Inflammatory macrophage (primary cell): ENCODE data around the gene TUBG1.

ENCODE experiments used
- DNase-seq, 2 donors: peaks; one replicate each; pipeline ENCODE4 v3.0.0-alpha.2; 2020 to 2022
- total RNA-seq, 18 experiments: gene quantifications; one replicate each; lab custom pipeline; 2026; ENCODE audit warnings: mixed read lengths in 6 of 18, inconsistent platforms in 2 of 18; lab: John Stamatoyannopoulos, UW

TUBG1 gene
- total RNA-seq = 13.0 to 42.2 (median 26.7) reads per million in 18 experiments

DNA sequence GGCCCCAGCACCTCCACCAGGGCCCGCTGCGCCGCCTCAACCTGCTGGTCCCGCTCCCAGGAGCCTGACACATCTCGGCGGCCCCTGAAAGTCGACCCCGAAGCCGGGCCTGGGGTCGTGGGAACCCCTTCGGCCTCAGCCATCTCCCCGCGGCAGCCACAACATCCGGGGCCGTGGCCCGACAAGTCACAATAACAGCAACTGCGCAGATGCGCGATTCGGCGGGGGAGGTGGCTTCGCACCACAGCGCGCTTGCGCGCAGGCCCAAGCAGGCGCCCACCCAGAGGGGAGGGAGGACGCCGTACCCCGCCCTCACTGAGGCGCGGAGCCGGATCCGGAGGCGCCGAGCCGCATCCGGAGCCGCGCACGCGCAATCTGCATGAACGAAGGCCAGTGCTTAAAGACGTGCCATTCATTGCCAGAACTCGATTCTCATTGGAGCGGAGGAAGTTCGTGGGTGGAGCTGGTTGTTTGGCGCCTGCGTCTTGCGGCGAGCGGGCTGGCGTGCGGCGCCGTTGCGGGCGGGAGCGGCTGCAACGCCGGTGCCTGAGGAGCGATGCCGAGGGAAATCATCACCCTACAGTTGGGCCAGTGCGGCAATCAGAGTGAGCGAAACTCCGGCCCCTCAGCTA is at the start of gene TUBG1, which contains the start of gene RETREG3:
Gene TUBG1 (plus strand): TSS at position 502 of the 632 bp plus-strand sequence. CDS start 55 bp downstream, at position 557.
Gene RETREG3 (minus strand): TSS at position 193 of the 632 bp plus-strand sequence. CDS start 50 bp downstream, at position 143.
- peak; percentile 100 for DNase-seq

DNA sequence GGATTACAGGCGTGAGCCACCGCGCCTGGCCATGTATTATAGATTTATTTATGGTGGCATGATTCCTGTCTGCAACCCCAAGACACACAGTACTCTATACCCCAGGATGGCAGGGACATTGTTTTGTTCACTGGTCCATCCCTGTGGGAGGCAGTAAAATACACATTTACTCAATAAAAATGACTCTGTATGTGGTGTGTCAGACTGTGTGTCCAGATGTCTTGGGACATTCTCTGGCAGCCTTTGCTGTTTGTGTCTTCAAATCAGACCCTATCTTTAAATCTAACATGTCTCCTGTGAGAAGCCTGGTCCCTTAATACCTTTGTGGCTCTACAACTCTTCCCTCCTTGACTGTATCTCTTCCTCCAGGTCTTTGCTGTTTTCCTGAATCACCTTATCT is 49.2 kb upstream of the TUBG1 start:
- DNase-seq = no peak

DNA sequence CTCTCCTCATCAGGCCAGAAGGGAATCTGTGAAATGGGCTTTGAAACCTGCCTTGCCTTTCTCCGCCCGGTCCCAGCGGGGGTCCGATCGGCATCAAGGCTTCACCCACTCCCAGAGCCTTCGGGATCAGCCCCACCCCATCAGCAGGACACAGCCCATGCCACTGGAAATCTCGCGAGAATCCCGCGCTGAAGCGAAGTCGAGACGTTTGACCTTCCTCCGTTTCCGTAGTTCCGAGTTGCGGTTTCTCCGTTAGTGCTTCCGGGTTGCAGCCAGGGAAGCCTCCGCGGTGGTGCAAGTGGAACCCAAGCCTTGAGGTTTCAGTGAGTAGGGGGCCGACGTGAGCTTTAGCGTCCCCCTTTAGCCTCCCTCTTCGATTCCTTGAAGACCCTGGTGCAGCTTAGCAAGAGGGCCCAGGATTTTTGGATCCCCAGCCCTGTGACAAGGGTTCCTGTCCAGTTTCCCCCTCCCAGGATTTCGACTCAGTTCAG is 47.5 kb upstream of the TUBG1 start, which contains the start of gene COASY:
Gene COASY (plus strand): TSS at position 252 of the 491 bp plus-strand sequence. CDS start 475 bp downstream, outside the sequence.
- DNase-seq = peak; percentile 98

DNA sequence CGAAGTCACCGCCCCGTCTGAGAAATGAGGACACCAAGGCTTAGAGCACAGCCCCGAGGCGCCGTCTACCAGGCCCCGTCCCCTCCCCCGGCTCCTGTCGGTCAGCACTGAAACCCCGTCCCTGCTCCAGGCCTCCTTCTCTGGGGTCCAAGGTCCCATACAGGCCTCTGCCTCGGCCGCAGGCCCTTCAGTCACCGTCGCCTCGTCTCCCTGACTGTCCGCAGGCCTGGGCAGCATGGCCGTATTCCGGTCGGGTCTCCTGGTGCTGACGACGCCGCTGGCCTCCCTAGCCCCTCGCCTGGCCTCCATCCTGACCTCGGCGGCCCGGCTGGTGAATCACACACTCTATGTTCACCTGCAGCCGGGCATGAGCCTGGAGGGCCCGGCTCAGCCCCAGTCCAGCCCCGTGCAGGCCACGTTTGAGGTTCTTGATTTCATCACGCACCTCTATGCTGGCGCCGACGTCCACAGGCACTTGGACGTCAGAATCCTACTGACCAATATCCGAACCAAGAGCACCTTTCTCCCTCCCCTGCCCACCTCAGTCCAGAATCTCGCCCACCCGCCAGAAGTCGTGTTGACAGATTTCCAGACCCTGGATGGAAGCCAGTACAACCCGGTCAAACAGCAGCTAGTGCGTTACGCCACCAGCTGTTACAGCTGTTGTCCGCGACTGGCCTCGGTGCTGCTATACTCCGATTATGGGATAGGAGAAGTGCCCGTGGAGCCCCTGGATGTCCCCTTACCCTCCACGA is 46.9 kb upstream of the TUBG1 start:
- DNase-seq = peak in 1 of 2 donors; percentile 20

DNA sequence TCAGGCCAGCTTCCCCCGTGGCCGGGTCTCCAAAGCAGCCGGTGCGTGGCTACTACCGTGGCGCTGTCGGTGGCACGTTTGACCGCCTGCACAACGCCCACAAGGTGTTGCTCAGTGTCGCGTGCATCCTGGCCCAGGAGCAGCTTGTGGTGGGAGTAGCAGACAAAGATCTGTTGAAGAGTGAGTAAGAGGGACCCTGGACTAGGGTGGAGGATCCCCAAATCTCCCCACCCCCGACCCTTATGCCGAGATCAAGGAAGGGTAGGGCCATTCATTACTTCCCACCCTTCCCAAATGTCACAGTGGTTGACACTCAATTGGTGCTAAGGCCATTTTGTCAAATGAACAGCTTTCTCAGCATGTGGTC is 46.4 kb upstream of the TUBG1 start:
- peak in 1 of 2 donors; percentile 19 for DNase-seq

DNA sequence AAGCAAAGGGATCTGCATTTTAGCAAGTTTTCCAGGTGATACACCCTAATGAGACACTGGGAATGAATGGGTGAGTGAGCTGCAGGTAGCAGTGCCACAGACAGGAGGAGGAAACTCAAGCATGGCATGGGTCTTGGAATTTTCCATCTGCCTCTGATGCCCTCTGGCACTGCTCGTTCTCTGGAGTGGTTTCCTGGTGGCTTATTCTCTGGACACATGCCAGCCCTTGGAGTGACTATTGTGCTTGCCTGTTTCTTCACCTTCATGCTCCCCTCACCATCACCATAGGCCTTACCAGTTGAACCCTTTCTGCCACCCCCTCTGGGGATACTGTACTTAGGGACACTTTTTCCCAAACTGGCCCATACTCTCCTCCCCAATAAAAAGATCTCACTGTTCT is 45.9 kb upstream of the TUBG1 start:
- DNase-seq = no peak

DNA sequence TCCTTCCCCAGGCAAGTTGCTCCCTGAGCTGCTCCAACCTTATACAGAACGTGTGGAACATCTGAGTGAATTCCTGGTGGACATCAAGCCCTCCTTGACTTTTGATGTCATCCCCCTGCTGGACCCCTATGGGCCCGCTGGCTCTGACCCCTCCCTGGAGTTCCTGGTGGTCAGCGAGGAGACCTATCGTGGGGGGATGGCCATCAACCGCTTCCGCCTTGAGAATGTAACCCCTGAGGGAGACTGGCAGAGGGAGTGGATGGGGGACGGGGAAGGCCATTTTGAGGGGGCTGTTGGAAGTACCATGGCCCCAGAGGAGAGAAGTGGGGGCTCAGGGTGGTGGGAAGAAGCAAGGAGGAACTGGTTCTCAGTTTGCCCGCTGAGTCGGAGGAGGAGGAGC is 45.5 kb upstream of the TUBG1 start:
- no peak for DNase-seq

DNA sequence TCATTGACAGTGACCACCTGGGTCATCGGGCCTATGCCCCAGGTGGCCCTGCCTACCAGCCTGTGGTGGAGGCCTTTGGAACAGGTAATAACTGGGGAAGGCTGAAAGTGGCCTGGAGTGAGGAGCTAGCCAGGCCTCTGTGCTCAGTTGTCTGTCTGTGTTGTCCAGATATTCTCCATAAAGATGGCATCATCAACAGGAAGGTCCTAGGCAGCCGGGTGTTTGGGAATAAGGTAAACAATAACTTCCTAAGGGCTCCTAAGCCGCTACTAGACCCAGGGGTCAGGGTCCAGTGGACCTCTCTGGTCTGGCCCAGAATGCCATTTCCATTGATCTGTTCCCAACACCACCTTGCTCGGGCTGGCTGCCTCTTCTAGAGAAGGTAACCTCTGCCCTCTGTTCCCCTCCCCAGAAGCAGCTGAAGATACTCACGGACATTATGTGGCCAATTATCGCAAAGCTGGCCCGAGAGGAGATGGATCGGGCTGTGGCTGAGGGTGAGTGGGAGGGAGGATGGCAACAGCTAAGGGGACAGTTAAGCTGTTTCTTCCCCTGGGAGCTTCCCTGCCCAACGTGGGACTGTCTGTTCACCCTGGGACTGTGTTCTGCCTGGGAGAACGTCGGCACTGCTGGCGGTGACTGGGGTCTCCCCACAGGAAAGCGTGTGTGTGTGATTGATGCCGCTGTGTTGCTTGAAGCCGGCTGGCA is 44.5 kb upstream of the TUBG1 start:
- DNase-seq = no peak

DNA sequence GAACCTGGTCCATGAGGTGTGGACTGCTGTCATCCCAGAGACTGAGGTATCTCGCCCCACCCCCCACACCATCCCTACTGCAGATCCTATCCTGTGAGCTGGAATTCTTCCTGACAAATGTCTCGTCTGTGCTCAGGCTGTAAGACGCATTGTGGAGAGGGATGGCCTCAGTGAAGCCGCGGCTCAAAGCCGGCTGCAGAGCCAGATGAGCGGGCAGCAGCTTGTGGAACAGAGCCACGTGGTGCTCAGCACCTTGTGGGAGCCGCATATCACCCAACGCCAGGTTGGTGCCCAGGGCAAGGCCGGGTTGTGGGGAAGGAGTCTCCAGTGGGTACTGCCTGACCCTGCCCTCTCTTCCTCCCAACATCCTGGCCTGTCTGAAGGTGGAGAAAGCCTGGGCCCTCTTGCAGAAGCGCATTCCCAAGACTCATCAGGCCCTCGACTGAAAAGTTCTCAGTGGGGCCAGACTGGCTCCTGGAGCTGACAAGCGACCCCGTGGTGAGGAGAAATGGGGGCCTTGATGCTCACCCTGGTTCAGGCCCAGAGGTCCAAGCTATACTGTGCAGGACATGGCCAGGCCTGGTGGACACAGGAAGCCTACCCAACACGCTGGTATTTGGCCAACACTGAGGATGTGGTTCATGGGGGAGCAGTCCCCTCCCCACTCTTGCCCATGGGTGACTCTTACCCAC is 43.8 kb upstream of the TUBG1 start:
- DNase-seq = no peak

DNA sequence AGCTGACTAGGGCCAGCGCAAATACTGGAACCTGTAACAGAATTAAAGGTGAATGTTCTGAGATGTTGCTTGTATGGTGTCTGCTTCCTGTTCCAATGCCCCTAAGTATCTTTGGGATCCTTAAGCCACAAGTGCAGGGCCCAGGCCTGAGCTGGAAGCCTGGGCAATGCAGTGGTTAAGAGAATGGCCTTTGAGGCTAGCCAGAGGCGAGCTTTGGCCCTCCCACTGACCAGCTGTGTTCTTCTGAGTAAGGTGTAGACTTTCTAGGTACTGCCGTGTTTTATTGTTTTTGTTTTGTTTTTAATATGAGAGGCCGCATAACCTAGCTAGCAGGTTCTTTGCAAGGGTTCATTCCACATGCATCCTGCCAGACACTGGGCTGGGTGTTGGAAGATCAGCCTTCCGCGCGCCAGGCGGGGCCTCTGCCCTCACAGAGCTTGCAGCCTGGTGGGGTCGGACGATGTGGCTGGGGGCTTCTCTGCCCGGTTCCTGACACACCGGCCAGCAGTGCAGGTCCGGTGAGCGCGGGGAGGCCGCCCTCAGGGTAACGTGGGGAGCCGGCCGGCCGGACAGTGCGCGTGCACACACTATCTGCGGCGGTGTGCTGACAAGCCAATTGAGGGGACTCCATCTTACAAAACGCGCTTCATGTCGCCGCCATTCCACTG is 43.1 kb upstream of the TUBG1 start:
- DNase-seq = no peak

DNA sequence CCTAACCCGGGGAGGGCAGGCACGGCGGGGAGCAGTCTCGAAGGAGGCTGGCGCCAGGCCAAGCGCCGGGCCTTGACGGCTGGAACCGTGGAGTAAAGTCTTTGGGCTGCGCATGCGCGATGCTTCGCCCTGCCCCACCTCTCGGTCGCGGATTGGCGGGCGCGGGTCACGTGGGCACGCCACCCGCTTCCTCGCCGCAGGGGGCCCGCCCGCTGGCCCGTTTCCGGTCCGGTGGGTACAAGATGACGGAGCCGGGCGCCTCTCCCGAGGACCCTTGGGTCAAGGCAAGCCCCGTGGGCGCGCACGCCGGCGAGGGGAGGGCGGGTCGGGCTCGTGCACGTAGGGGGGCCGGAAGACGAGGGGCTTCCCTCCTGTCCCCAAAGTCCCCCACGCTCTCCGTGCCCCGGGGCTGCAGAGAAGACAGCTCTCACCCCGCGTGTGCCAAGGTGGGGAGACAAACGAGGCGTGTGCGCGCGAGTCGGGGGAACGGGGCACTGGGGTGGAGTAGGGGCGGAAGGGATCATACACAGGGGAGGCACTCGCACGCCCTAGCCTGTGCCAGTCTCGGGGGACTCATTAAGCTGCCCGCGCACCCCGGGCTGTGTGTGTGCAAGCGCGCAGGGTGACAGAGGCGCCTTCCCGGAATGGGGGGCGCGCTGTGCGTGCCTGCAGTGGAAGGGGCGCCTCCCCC is 42.5 kb upstream of the TUBG1 start, which contains the start of gene MLX:
Gene MLX (plus strand): TSS at position 218 of the 691 bp plus-strand sequence. CDS start 25 bp downstream, at position 243.
- peak; percentile 96 to 97 for DNase-seq

DNA sequence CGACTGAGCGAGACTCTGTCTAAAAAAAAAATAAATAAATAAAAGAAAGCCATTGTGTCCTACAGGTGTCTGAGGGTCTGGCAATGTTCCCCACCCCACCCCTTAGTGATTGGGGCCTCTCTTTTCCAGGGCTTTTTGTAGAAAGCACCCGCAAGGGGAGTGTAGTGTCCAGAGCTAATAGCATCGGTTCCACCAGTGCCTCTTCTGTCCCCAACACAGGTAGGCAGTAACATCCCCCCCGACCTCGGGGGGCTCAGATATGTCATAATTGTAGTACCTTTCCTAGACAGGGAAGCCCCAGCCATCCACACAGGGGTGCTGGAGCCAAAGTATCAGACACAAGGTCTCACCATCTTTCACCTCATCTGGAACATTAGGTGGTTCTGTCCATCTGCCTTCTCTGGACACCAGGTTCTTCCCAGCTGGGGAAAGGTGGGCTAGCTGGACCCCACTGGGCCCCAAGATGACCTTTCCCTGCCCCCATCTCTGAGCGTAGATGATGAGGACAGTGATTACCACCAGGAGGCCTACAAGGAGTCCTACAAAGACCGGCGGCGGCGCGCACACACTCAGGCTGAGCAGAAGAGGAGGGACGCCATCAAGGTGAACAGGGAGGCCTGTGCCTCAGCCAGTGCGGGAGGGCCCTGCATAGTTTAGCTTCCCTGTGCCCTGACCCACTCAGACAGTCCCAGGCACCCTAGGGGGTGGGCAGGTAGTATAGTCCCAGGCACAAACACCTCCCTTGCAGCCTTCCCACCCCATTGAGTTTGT is 41.0 kb upstream of the TUBG1 start:
- no peak for DNase-seq

DNA sequence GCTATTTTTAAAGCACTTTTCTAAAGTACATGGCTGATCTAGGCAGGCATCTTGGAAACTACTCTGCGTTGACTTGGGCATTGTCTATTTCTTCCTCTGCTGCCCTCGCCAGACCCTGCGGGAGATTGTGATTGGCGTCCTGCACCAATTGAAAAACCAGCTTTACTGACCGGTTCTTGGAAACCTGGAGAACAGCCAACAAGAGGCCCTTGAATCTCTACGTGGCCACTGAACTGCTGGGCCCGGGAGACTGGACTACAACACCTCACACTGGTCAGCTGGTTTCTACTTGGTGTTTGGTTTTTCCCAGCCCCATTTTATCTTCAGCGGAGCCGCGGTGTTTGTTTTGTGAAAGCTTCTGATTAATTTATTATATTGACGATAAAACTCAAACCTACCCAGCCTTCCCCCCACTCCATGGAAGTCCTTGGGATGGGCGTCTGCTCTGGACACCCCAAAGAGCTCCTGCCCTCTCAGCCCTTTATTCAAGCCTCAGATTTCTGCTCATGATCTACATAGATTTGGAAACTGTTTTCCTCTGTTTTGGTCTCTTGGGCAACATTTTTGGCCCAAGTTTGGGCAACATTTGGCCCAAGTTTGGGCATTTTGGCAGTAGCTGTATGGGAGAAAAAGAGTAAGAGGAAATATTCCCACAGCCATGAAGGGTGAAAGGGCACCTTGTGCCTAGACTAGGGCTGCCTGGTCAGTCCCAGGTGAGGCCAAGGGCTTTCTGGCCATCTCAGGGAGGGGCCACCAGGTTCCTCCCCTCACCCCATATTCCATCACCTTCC is 37.9 kb upstream of the TUBG1 start:
- DNase-seq = no peak

DNA sequence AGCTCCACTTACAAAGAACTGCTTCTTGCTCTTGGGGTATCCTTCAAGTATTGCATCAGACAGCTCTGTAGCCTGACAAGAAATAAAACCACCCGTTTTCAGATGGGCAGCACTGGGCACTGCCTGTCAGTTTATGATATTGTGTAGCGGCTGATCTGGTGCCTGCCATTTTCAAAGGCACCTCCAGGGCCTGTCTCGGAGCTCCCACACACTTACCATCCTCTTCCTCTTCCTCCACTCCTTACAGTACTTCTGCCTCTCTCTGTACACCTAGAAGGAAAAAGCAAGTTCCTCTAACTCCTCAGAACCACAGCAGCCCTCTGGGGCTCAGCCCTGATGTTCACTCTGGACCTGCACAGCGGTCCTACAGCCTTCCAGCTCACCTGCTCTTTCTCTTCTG is 36.4 kb upstream of the TUBG1 start:
- no peak for DNase-seq

DNA sequence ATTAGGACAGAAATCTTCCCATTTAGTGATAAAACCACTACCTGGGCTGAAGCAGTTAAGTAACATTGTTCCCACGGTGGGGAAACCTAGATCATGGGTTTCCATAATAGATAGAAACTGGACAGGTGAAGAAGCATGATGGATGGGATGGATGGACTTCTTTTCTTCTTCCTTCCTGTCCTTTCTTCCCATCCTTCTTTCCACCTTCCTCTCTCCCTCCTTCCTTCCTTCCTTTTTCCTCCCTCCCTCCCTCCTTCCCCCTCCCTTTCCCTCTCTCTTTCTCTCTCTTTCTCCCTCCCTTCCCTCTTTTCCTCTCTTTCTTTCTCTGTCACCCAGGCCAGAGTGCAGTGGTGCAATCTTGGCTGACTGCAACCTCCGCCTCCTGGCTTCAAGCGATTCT is 35.0 kb upstream of the TUBG1 start:
- DNase-seq = no peak

DNA sequence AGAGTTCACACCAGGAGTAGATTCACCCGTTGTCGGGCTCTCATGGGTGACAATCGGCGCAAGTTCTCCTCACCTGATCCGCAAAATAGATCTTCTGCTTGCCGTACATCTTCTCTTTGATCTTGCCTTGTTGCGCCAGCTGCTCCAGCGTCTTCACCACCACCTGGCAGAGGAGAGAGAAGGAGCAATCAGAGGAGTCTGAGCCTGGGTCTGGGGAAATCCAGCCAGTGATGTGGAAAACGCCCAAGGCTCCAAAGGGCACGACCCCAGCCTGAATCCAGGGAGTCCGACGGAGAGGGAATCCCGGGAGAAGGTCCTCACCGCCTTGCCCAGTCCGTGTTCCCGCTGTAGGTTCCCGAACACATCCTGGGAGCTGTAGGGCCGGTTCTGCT is 32.3 kb upstream of the TUBG1 start:
- DNase-seq = no peak

DNA sequence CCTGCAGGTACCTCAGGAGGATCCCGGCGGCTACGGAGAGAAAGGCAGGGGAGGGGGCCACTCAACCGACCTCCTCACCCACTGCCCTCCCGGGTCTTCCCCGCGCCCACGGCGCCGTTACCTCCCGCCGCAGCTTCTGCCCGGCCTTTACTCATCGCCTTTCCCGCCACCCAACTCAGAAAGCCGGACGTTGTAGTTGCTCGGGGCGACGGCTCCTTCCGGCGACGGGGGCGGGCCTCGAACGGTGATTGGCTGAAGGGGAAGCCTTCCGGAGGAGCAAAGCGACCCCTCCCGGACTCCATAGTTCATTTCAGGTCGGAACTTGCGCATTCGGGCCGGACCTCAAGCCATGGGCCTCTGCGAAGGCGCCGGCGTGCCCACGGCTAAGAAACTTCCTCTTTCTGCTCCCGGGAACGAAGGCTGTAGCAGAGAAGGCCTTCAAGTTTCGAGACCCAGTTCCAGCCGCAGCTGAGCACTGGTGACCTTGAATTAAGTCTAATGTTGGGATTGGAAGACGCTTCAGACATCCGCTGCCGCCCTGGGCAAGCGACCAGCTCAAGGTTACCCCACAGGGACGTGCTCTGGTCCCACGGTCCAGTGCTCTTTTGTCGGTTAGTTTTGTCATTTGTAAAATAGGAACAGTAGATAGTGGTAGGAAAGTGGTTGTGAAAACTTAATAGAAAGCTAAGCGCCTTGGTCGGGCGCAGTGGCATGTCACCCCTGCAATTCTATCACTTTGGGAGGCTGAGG is 31.8 kb upstream of the TUBG1 start, which contains the start of gene PSMC3IP:
Gene PSMC3IP (minus strand): TSS at position 198 of the 750 bp plus-strand sequence. CDS start 43 bp downstream, at position 155.
- peak; percentile 99 for DNase-seq

DNA sequence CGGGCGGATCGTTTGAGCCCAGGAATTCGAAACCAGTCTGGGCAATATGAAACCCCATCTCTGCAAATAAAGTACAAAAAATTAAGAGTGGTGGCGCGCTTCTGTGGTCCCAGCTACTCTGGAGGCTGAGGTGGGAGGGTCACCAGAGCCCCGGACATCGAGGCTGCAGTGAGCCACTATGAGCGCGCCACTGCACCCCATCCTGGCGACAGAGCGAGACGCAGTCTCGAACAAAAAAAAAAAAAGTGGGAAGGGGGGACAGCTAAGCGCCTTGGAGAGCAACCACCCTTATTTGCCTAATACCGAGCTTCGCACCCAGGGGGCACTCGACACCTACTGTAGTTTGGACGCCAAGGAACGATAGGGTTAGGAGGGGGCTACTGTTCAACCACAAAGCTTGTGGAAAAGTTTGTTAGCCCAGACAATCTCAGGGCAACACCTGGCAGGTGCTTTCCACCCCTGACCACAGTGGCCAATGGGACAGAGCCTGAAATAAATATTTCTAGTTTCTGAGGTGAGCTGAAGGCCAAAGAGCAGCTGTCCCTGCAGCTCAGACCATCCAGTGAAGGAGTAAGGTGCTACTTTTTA is 31.1 kb upstream of the TUBG1 start:
- DNase-seq = peak; percentile 74 to 79
